HCT116 (cell line): ENCODE results near the gene KDM1B. TPM values are rescaled to one million over a fixed set of nuclear protein-coding genes. Genes with fewer than 3 reads are reported as not detected.

Experiments used
- ATAC-seq: fragments of 200-7000 bp; cut with Tn5 transposase; 2 replicates; pipeline ENCODE4 v1.9.1; 2020; ENCODE audit warnings: mild to moderate bottlenecking, moderate library complexity
- BruUV-seq: library from RNA; stranded (reverse); fragments of 400-500 nt; replicated peaks from 2 replicates; lab custom pipeline; 2021; lab: Mats Ljungman, UMichigan
- CTCF ChIA-PET: fragments of 300-600 bp; sonication (Branson Sonifier 250); formaldehyde crosslinking; loops from one replicate; lab custom pipeline; 2021; ENCODE audit warnings: antibody characterized with exemption; lab: Charles Lee
- POLR2A ChIA-PET: fragments of 300-600, 350-600 bp; sonication (Branson Sonifier 250); formaldehyde crosslinking; loops from one replicate; lab custom pipeline; 2021; ENCODE audit warnings: antibody characterized with exemption; lab: Charles Lee
- RAD21 ChIA-PET, 2 experiments: fragments of 300-600 bp; sonication (Branson Sonifier 250); formaldehyde crosslinking; loops; one replicate each; lab custom pipeline; 2023; ENCODE audit warnings: low total read pairs in 2 of 2; ENCODE audit not compliant: uncharacterized antibody in 2 of 2, unreplicated experiment in 2 of 2, low non-redundant PET in 1 of 2; lab: Charles Lee
- DNase-seq: peaks from one replicate; pipeline ENCODE4 v3.0.0-alpha.2; 2010; ENCODE audit warnings: low read depth, low spot score
- H2AFZ ChIP-seq: fragments of 200-600 bp; shearing (Covaris generic), sonication (generic); 2 replicates; pipeline ENCODE4 v1.6.1; 2017; ENCODE audit warnings: low read depth, mixed run types, mixed read lengths, antibody characterized with exemption, low read length; ENCODE audit not compliant: poor library complexity, severe bottlenecking
- H3K27ac ChIP-seq: 2 replicates; pipeline ENCODE4 v1.5.1; 2012; ENCODE audit warnings: low read depth, low read length
- H3K27me3 ChIP-seq: fragments of 200-600 bp; sonication (generic); 2 replicates; pipeline ENCODE4 v1.6.1; 2016; ENCODE audit warnings: mixed run types, low read length, mixed read lengths; ENCODE audit not compliant: insufficient read depth
- H3K36me3 ChIP-seq, 2 experiments: fragments of 200-500 bp in 1 of 2; fragments of 200-600 bp in 1 of 2; sonication (Bioruptor generic) in 1 of 2; sonication (generic) in 1 of 2; 2 replicates each; pipeline versions ENCODE4 v1.5.1 to v1.6.1; 2014 to 2016; ENCODE audit warnings: low read length in 2 of 2, inconsistent platforms in 1 of 2, mixed read lengths in 1 of 2, mixed run types in 1 of 2; ENCODE audit not compliant: insufficient read depth in 2 of 2, control insufficient read depth in 1 of 2
- H3K4me1 ChIP-seq, 2 experiments: fragments of 200-600 bp in 1 of 2; sonication (generic) in 1 of 2; 2 replicates each; pipeline versions ENCODE4 v1.5.1 to v1.6.1; 2012 to 2017; ENCODE audit warnings: low read length in 2 of 2, inconsistent platforms in 1 of 2, mild to moderate bottlenecking in 1 of 2, mixed read lengths in 1 of 2, mixed run types in 1 of 2, moderate library complexity in 1 of 2; ENCODE audit not compliant: insufficient read depth in 2 of 2, control insufficient read depth in 1 of 2
- H3K4me2 ChIP-seq: fragments of 200-600 bp; sonication (generic); 2 replicates; pipeline ENCODE4 v1.6.1; 2017; ENCODE audit warnings: mixed run types, low read length, mixed read lengths
- H3K4me3 ChIP-seq, 2 experiments: fragments of 200-600 bp in 1 of 2; sonication (generic) in 1 of 2; replicated peaks in 1 of 2; 2 replicates each; pipeline ENCODE4 v1.5.1; 2011 to 2016; ENCODE audit warnings: low read length in 2 of 2, control low read depth in 1 of 2, low read depth in 1 of 2, mild to moderate bottlenecking in 1 of 2, mixed read lengths in 1 of 2, mixed run types in 1 of 2
- H3K79me2 ChIP-seq: fragments of 200-600 bp; sonication (generic); 2 replicates; pipeline ENCODE4 v1.6.1; 2017; ENCODE audit warnings: mild to moderate bottlenecking, mixed run types, low read length, moderate library complexity, mixed read lengths; ENCODE audit not compliant: insufficient read depth
- H3K9ac ChIP-seq: fragments of 200-600 bp; sonication (generic); 2 replicates; pipeline ENCODE4 v1.6.1; 2016; ENCODE audit warnings: low read length, mixed read lengths
- H3K9me2 ChIP-seq: fragments of 200-600 bp; sonication (generic), shearing (Covaris generic); 2 replicates; pipeline ENCODE4 v1.6.1; 2017; ENCODE audit warnings: mixed run types, mild to moderate bottlenecking, moderate library complexity; ENCODE audit not compliant: insufficient read depth
- H3K9me3 ChIP-seq, 2 experiments: fragments of 200-500 bp in 1 of 2; fragments of 200-600 bp in 1 of 2; sonication (Bioruptor generic) in 1 of 2; sonication (generic) in 1 of 2; 2 replicates each; pipeline ENCODE4 v1.6.1; 2014 to 2017; ENCODE audit warnings: low read length in 2 of 2, mixed read lengths in 2 of 2, inconsistent platforms in 1 of 2, low read depth in 1 of 2, mild to moderate bottlenecking in 1 of 2, mixed run types in 1 of 2, moderate library complexity in 1 of 2; ENCODE audit not compliant: control insufficient read depth in 1 of 2, insufficient read depth in 1 of 2
- H4K20me1 ChIP-seq: fragments of 200-600 bp; sonication (generic), shearing (Covaris generic); 2 replicates; pipeline ENCODE4 v1.6.1; 2017; ENCODE audit warnings: mixed run types, mild to moderate bottlenecking, moderate library complexity; ENCODE audit not compliant: insufficient read depth
- CTCF ChIP-seq, 3 experiments: fragments of 200-600 bp in 1 of 3; sonication (generic) in 1 of 3; IDR thresholded peaks in 2 of 3; conservative IDR thresholded peaks in 1 of 3; 2 replicates each; pipeline ENCODE4 v1.5.1; 2012 to 2017; ENCODE audit warnings: low read depth in 2 of 3, low read length in 2 of 3, antibody characterized with exemption in 1 of 3, borderline replicate concordance in 1 of 3, control low read depth in 1 of 3, mild to moderate bottlenecking in 1 of 3, mixed read lengths in 1 of 3, mixed run types in 1 of 3, moderate library complexity in 1 of 3; ENCODE audit not compliant: insufficient read depth in 1 of 3
- ELF1 ChIP-seq: IDR thresholded peaks from 2 replicates; pipeline ENCODE4 v1.6.1; 2012; ENCODE audit warnings: low read depth, borderline replicate concordance
- EZH2phosphoT487 ChIP-seq: fragments of 200-600 bp; IDR thresholded peaks from 2 replicates; pipeline ENCODE4 v1.6.1; 2018; ENCODE audit warnings: antibody characterized with exemption, borderline replicate concordance
- JUND ChIP-seq: IDR thresholded peaks from 2 replicates; pipeline ENCODE4 v1.6.1; 2012
- POLR2A ChIP-seq: IDR thresholded peaks from 2 replicates; pipeline ENCODE4 v1.7.0; 2011; ENCODE audit warnings: borderline replicate concordance; ENCODE audit not compliant: insufficient read depth, insufficient read length; ENCODE audit errors: extremely low read depth
- POLR2AphosphoS5 ChIP-seq: IDR thresholded peaks from 2 replicates; pipeline ENCODE4 v1.6.1; 2011; ENCODE audit warnings: mild to moderate bottlenecking, low read depth, low read length, moderate library complexity
- RAD21 ChIP-seq: IDR thresholded peaks from 2 replicates; pipeline ENCODE4 v1.6.1; 2012; ENCODE audit warnings: low read depth, mild to moderate bottlenecking
- TCF7L2 ChIP-seq: IDR thresholded peaks from 2 replicates; pipeline ENCODE4 v1.7.0; 2011; ENCODE audit warnings: borderline replicate concordance, inconsistent platforms; ENCODE audit not compliant: insufficient read depth, insufficient read length; ENCODE audit errors: extremely low read depth
- ZBTB33 ChIP-seq: IDR thresholded peaks from 2 replicates; pipeline ENCODE4 v1.6.1; 2011; ENCODE audit warnings: mild to moderate bottlenecking, low read length, moderate library complexity; ENCODE audit not compliant: insufficient replicate concordance; ENCODE audit errors: extremely low read depth
- ZNF274 ChIP-seq: fragments of 200-500 bp; sonication (Bioruptor generic); IDR thresholded peaks from 2 replicates; pipeline ENCODE4 v1.6.1; 2014; ENCODE audit warnings: mild to moderate bottlenecking, low read depth, low read length, inconsistent platforms
- intact Hi-C: fragments of 100-400 bp; cut with micrococcal nuclease; formaldehyde crosslinking; loops from 2 replicates; pipeline ENCODE4 v1.10.0; 2022
- total RNA-seq: library from RNA; stranded (reverse); gene quantifications from one replicate; pipeline ENCODE4 v1.2.1, GENCODE V29; 2021; ENCODE audit not compliant: unreplicated experiment
- TF ChIP-seq, protein P1 (sequence below): IDR thresholded peaks from 2 replicates; pipeline ENCODE4 v1.6.1; 2012

The KDM1B gene
- total RNA-seq, 1 experiment from 2014 or later, result 24.5 TPM

DNA sequence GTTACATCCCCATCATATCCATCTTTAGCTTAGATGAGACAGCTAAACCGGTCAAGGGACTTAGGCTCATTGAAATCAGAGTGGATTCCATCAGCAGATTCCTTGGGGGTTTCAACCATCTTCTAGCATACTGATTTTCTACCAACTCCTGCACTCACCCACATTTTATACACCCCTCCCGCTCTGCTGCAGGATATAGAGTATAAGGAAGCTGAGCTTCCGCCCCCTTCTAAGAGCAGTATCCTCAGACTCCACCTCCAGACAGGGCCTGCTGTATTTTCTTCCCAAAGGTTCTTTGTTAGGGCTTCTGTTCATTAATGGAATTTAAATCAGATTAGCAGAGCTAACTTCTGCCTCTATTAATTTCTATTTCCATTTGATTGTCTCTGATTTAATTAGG lies 22.9 kb upstream of the KDM1B start:
- no peaks in the 10 kb centered on the region for H3K27me3 ChIP-seq
- no peak for TF ChIP-seq CTCF (IDR thresholded peaks at IDR 0.05 in 2 of 3, conservative IDR thresholded peaks at IDR 0.05 in 1 of 3; ENCODE audit: borderline replicate concordance in 1 of 3, insufficient read depth in 1 of 3, low read depth in 2 of 3, low read length in 2 of 3)
- TF ChIP-seq JUND, result no peak
- TF ChIP-seq POLR2A, result no peak
- no peak for TF ChIP-seq RAD21
- TF ChIP-seq, protein P1, sequence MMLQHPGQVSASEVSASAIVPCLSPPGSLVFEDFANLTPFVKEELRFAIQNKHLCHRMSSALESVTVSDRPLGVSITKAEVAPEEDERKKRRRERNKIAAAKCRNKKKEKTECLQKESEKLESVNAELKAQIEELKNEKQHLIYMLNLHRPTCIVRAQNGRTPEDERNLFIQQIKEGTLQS, result no peak
- TF ChIP-seq POLR2AphosphoS5, result no peak
- ATAC-seq (no peak), DNase-seq (no peak)
- intact Hi-C loops, result no loop called here
- no peak overlapping the region for H3K4me2 ChIP-seq
- H3K9me3 ChIP-seq, result no peaks in the 10 kb centered on the region
- H3K36me3 ChIP-seq, result no peaks in the 10 kb centered on the region
- H3K27ac ChIP-seq, result no peak overlapping the region
- ChIA-PET CTCF (no interaction called here), POLR2A (no interaction called here), RAD21 (no interaction called here)
- H3K9ac ChIP-seq, result no peak overlapping the region
- H3K4me3 ChIP-seq, result no peak overlapping the region
- H4K20me1 ChIP-seq, result no peaks in the 10 kb centered on the region
- no peak overlapping the region for H2AFZ ChIP-seq
- H3K9me2 ChIP-seq, result no peaks in the 10 kb centered on the region
- BruUV-seq, result no TSS peak
- H3K4me1 ChIP-seq, result no peaks in the 10 kb centered on the region
- H3K79me2 ChIP-seq, result no peaks in the 10 kb centered on the region

DNA sequence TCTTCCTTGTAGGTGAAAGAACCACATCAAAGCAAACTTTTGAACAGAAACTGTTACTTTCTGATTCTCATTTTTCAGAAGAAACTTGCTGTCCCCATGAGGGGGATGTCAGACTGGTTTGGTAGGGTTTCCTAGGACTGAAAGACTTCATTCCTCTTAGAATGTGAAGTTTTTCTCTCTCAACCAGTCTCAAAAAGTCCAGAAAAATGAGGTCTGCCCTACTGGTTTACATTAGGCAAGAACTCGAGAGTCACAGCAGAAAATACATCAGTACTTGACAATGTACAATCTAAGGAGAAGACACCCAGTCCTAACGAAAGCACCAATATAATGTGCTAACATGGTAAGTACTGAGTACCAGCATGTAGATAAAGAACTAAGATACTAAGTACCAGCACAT lies 20.1 kb upstream of the KDM1B start:
- ChIA-PET POLR2A (no interaction called here), CTCF (no interaction called here)

More for the DNA sequence above, 20.1 kb upstream of the KDM1B start:
- Histone ChIP-seq H3K4me1 (no peaks in the 10 kb centered on the region), H3K79me2 (no peaks in the 10 kb centered on the region), H3K9me3 (no peaks in the 10 kb centered on the region), H3K9me2 (no peaks in the 10 kb centered on the region), H3K9ac (no peak overlapping the region), H3K27me3 (no peaks in the 10 kb centered on the region), H3K27ac (no peak overlapping the region), H4K20me1 (no peaks in the 10 kb centered on the region), H3K4me3 (no peak overlapping the region), H2AFZ (no peak overlapping the region), H3K36me3 (no peaks in the 10 kb centered on the region), H3K4me2 (no peak overlapping the region)
- no peak for ATAC-seq
- TF ChIP-seq TCF7L2, result no peak
- no peak for TF ChIP-seq ZBTB33
- no peak for TF ChIP-seq EZH2phosphoT487
- TF ChIP-seq, protein P1, result no peak
- TF ChIP-seq ELF1, result no peak
- no peak for TF ChIP-seq RAD21
- TF ChIP-seq ZNF274, result no peak
- DNase-seq, result no peak
- RAD21 ChIA-PET, result no interaction called here
- intact Hi-C loops, result no loop called here
- no TSS peak for BruUV-seq
